Measurements from ENCODE around the gene ZBBX.
"Not testable (repeated sequence)": the region's sequence is repeated elsewhere in the genome, so short reads cannot be mapped to it uniquely, and the experiment has no call there.

The ZBBX gene

GRCh38 chr3:167380004-167380689 is at the start of gene ZBBX:
Gene ZBBX (minus strand): TSS chr3:167380297. CDS start chr3:167372901, 7,396 bp downstream.
- H3K4me1 Mint-ChIP-seq (ENCODE audit: low read depth): peaks cover 11% of the 10 kb centered on the region
- intact Hi-C loops (cut with micrococcal nuclease): loop anchor here (1.0 to 10.0 kb wide), 3 partner anchors 304 to 505 kb away; partner anchors contain the start of genes PDCD10 and SERPINI1
- H3K4me3 Mint-ChIP-seq: peak within 1 kb of the TSS; percentile 78
- H3K9me3 Mint-ChIP-seq: no peaks in the 10 kb centered on the region
- H3K36me3 Mint-ChIP-seq (ENCODE audit: low read depth): no peaks in the 10 kb centered on the region
- peaks cover 10% of the 10 kb centered on the region for H3K27me3 Mint-ChIP-seq
- H3K27ac Mint-ChIP-seq: peak within 1 kb of the TSS; percentile 28

- H3K4me3 Mint-ChIP-seq; H3K36me3 Mint-ChIP-seq (ENCODE audit: low read depth); H3K27me3 Mint-ChIP-seq; intact Hi-C loops (cut with micrococcal nuclease); H3K9me3 Mint-ChIP-seq; H3K27ac Mint-ChIP-seq; H3K4me1 Mint-ChIP-seq (ENCODE audit: low read depth): not testable (repeated sequence)
These were observed 46.9 kb upstream of the ZBBX start for GRCh38 chr3:167426962-167427361.

GRCh38 chr3:167422396-167422795 is 42.3 kb upstream of the ZBBX start:
- H3K27ac Mint-ChIP-seq; H3K9me3 Mint-ChIP-seq; H3K27me3 Mint-ChIP-seq; H3K4me3 Mint-ChIP-seq; H3K4me1 Mint-ChIP-seq (ENCODE audit: low read depth); H3K36me3 Mint-ChIP-seq (ENCODE audit: low read depth); intact Hi-C loops (cut with micrococcal nuclease): not testable (repeated sequence)

GRCh38 chr3:167409611-167410010 is 29.5 kb upstream of the ZBBX start:
- intact Hi-C loops (cut with micrococcal nuclease): loop anchor here (10.0 kb wide), 1 partner anchor 85 kb away; no protein-coding TSS in a partner anchor
- no peak overlapping the region for H3K27ac Mint-ChIP-seq
- no peaks in the 10 kb centered on the region for H3K36me3 Mint-ChIP-seq (ENCODE audit: low read depth)
- H3K4me3 Mint-ChIP-seq: no peak overlapping the region
- H3K4me1 Mint-ChIP-seq (ENCODE audit: low read depth): no peaks in the 10 kb centered on the region
- H3K27me3 Mint-ChIP-seq: no peaks in the 10 kb centered on the region
- no peaks in the 10 kb centered on the region for H3K9me3 Mint-ChIP-seq

- intact Hi-C loops (cut with micrococcal nuclease): loop anchor here (1.0 to 10.0 kb wide), 2 partner anchors 88 to 278 kb away; no protein-coding TSS in a partner anchor
- no peak overlapping the region for H3K27ac Mint-ChIP-seq
- no peaks in the 10 kb centered on the region for H3K27me3 Mint-ChIP-seq
- no peaks in the 10 kb centered on the region for H3K9me3 Mint-ChIP-seq
- no peak overlapping the region for H3K4me3 Mint-ChIP-seq
- H3K4me1 Mint-ChIP-seq (ENCODE audit: low read depth): no peaks in the 10 kb centered on the region
- no peaks in the 10 kb centered on the region for H3K36me3 Mint-ChIP-seq (ENCODE audit: low read depth)
These were observed 26.9 kb upstream of the ZBBX start for GRCh38 chr3:167406876-167407492.

- Mint-ChIP-seq H3K4me1 (ENCODE audit: low read depth) (no peaks in the 10 kb centered on the region), H3K27ac (no peak overlapping the region), H3K4me3 (no peak overlapping the region), H3K9me3 (no peaks in the 10 kb centered on the region), H3K27me3 (no peaks in the 10 kb centered on the region), H3K36me3 (ENCODE audit: low read depth) (no peaks in the 10 kb centered on the region)
- intact Hi-C loops (cut with micrococcal nuclease): no loop called here
These were observed 17.7 kb upstream of the ZBBX start for GRCh38 chr3:167397826-167398225.

GRCh38 chr3:167396075-167396474 is 16.0 kb upstream of the ZBBX start:
- Mint-ChIP-seq H3K27ac (no peak overlapping the region), H3K27me3 (no peaks in the 10 kb centered on the region), H3K4me1 (ENCODE audit: low read depth) (no peaks in the 10 kb centered on the region), H3K36me3 (ENCODE audit: low read depth) (no peaks in the 10 kb centered on the region), H3K4me3 (no peak overlapping the region), H3K9me3 (no peaks in the 10 kb centered on the region)
- intact Hi-C loops (cut with micrococcal nuclease): no loop called here

- Mint-ChIP-seq H3K36me3 (ENCODE audit: low read depth) (no peaks in the 10 kb centered on the region), H3K4me1 (ENCODE audit: low read depth) (no peaks in the 10 kb centered on the region), H3K9me3 (no peaks in the 10 kb centered on the region), H3K27ac (no peak overlapping the region), H3K4me3 (no peak overlapping the region), H3K27me3 (no peaks in the 10 kb centered on the region)
- intact Hi-C loops (cut with micrococcal nuclease): no loop called here
These were observed 13.9 kb upstream of the ZBBX start for GRCh38 chr3:167394003-167394402.

- intact Hi-C loops (cut with micrococcal nuclease): loop anchor here (10.0 kb wide), 1 partner anchor 503 kb away; no protein-coding TSS in a partner anchor
- Mint-ChIP-seq H3K27ac (no peak overlapping the region), H3K36me3 (ENCODE audit: low read depth) (no peaks in the 10 kb centered on the region), H3K4me3 (no peak overlapping the region), H3K4me1 (ENCODE audit: low read depth) (peaks cover 11% of the 10 kb centered on the region), H3K9me3 (no peaks in the 10 kb centered on the region), H3K27me3 (peaks cover 10% of the 10 kb centered on the region)
These were observed 2.1 kb upstream of the ZBBX start for GRCh38 chr3:167382155-167382554.

- Mint-ChIP-seq H3K27ac (no peak overlapping the region), H3K9me3 (no peaks in the 10 kb centered on the region)
- intact Hi-C loops (cut with micrococcal nuclease): no loop called here
These were observed 4.6 kb downstream of the ZBBX start for GRCh38 chr3:167375478-167375877.

GRCh38 chr3:167372138-167372537 is 8.0 kb downstream of the ZBBX start:
- Mint-ChIP-seq H3K4me3 (no peak overlapping the region), H3K27ac (no peak overlapping the region), H3K36me3 (ENCODE audit: low read depth) (no peaks in the 10 kb centered on the region), H3K4me1 (ENCODE audit: low read depth) (no peaks in the 10 kb centered on the region), H3K27me3 (no peaks in the 10 kb centered on the region), H3K9me3 (no peaks in the 10 kb centered on the region)
- intact Hi-C loops (cut with micrococcal nuclease): no loop called here

More at GRCh38 chr3:167375478-167375877, 4.6 kb downstream of the ZBBX start:
- Mint-ChIP-seq H3K4me1 (ENCODE audit: low read depth) (peaks cover 10% of the 10 kb centered on the region), H3K4me3 (no peak overlapping the region), H3K27me3 (peaks cover 10% of the 10 kb centered on the region), H3K36me3 (ENCODE audit: low read depth) (no peaks in the 10 kb centered on the region)

- Mint-ChIP-seq H3K4me3 (no peak overlapping the region), H3K36me3 (ENCODE audit: low read depth) (no peaks in the 10 kb centered on the region), H3K4me1 (ENCODE audit: low read depth) (no peaks in the 10 kb centered on the region), H3K9me3 (no peaks in the 10 kb centered on the region), H3K27ac (no peak overlapping the region), H3K27me3 (no peaks in the 10 kb centered on the region)
- intact Hi-C loops (cut with micrococcal nuclease): no loop called here
These were observed 18.1 kb downstream of the ZBBX start for GRCh38 chr3:167361948-167362347.

GRCh38 chr3:167361306-167361705 is 18.8 kb downstream of the ZBBX start:
- Mint-ChIP-seq H3K9me3 (no peaks in the 10 kb centered on the region), H3K4me1 (ENCODE audit: low read depth) (no peaks in the 10 kb centered on the region), H3K27me3 (no peaks in the 10 kb centered on the region), H3K36me3 (ENCODE audit: low read depth) (no peaks in the 10 kb centered on the region), H3K27ac (no peak overlapping the region), H3K4me3 (no peak overlapping the region)
- intact Hi-C loops (cut with micrococcal nuclease): no loop called here

GRCh38 chr3:167355446-167355845 is 24.7 kb downstream of the ZBBX start:
- H3K27me3 Mint-ChIP-seq: no peaks in the 10 kb centered on the region
- no peaks in the 10 kb centered on the region for H3K9me3 Mint-ChIP-seq
- no peaks in the 10 kb centered on the region for H3K4me1 Mint-ChIP-seq (ENCODE audit: low read depth)
- H3K27ac Mint-ChIP-seq: no peak overlapping the region
- no peak overlapping the region for H3K4me3 Mint-ChIP-seq
- H3K36me3 Mint-ChIP-seq (ENCODE audit: low read depth): no peaks in the 10 kb centered on the region
- intact Hi-C loops (cut with micrococcal nuclease): no loop called here

All from dendritic cell treated with granulocyte-macrophage colony-stimulating factor and Interleukin-4, amounts not matched to agents 40 ng/mL and 50 ng/mL, for 4 days (primary cell).